ENCODE data around the gene MACROD2. TPM values are rescaled to one million over a fixed set of nuclear protein-coding genes. Genes with fewer than 3 reads are reported as not detected.

The MACROD2 gene
- total RNA-seq, 1 experiment from 2014 or later: 1.6 TPM

- H3K4me1 ChIP-seq (ENCODE audit: insufficient read depth, low read length): no peaks in the 10 kb centered on the region
- H3K9me3 Mint-ChIP-seq: no peaks in the 10 kb centered on the region
- no peak overlapping the region for H3K4me3 Mint-ChIP-seq
- no peak overlapping the region for H4K5ac ChIP-seq (ENCODE audit: insufficient read length, low read depth, low read length)
- no peaks in the 10 kb centered on the region for H4K20me1 ChIP-seq (ENCODE audit: control insufficient read depth, insufficient read depth, insufficient read length)
- no peaks in the 10 kb centered on the region for H3K23me2 ChIP-seq (ENCODE audit: insufficient read length, low read depth, low read length, poor library complexity, severe bottlenecking)
- H2BK5ac ChIP-seq (ENCODE audit: insufficient read length, low read length): no peak overlapping the region
- no peaks in the 10 kb centered on the region for H3K4me1 Mint-ChIP-seq
- no peak overlapping the region for H3K27ac ChIP-seq (ENCODE audit: insufficient read length, low read depth, low read length)
- no peak overlapping the region for H4K91ac ChIP-seq (ENCODE audit: insufficient read length, low read depth, low read length)
- no peak overlapping the region for H4K8ac ChIP-seq (replicated peaks; ENCODE audit: insufficient read length, low read depth, low read length)
- H2BK120ac ChIP-seq (ENCODE audit: low read depth, low read length, poor library complexity, severe bottlenecking): no peak overlapping the region
- no peak overlapping the region for H2BK12ac ChIP-seq (ENCODE audit: insufficient read length, low read depth, low read length)
- no peak overlapping the region for H3T11ph ChIP-seq (ENCODE audit: low read length)
- no peak overlapping the region for H3K27ac Mint-ChIP-seq
- no peaks in the 10 kb centered on the region for H3K36me3 Mint-ChIP-seq (ENCODE audit: insufficient read depth in 1 of 3, low read depth in 3 of 3)
- TF ChIP-seq CTCF (conservative IDR thresholded peaks at IDR 0.05): no peak
- no peaks in the 10 kb centered on the region for H3K79me2 ChIP-seq (ENCODE audit: insufficient read depth, low read length)
- no peak overlapping the region for H2AK5ac ChIP-seq (ENCODE audit: insufficient read length, low read length)
- H2AFZ ChIP-seq (ENCODE audit: low read length): no peak overlapping the region
- H3K9ac ChIP-seq (ENCODE audit: extremely low read depth, insufficient read length, low read length): no peak overlapping the region
- no peak overlapping the region for H2BK20ac ChIP-seq (ENCODE audit: low read depth, low read length, poor library complexity, severe bottlenecking)
- H3K27me3 Mint-ChIP-seq (ENCODE audit: low read depth): no peaks in the 10 kb centered on the region
- WGBS (ENCODE audit: extremely low coverage, insufficient read length, low lambda C conversion rate): no CpG with 5 or more reads among the region's 1 CpG
- no peak overlapping the region for H3K18ac ChIP-seq (ENCODE audit: insufficient read length, low read depth, low read length)
- H3K4ac ChIP-seq (ENCODE audit: low read depth, low read length): no peak overlapping the region
- no peak overlapping the region for H3K14ac ChIP-seq (ENCODE audit: insufficient read depth, low read length)
- no peaks in the 10 kb centered on the region for H3K79me1 ChIP-seq (ENCODE audit: insufficient read depth, low read depth, low read length, poor library complexity, severe bottlenecking)
- no peak overlapping the region for H3K56ac ChIP-seq (ENCODE audit: insufficient read length, low read depth, low read length)
- no peak overlapping the region for H3K4me2 ChIP-seq (ENCODE audit: insufficient read depth, insufficient read length, low read length)
- DNase-seq: no peak
- no peak overlapping the region for H3K23ac ChIP-seq (ENCODE audit: insufficient read length, low read depth, low read length)
- H3K9me3 ChIP-seq (ENCODE audit: control insufficient read depth, low read depth, low read length): no peaks in the 10 kb centered on the region
- H3K27me3 ChIP-seq (ENCODE audit: insufficient read depth, low read length): no peaks in the 10 kb centered on the region
- H2BK15ac ChIP-seq (ENCODE audit: low read depth, low read length): no peak overlapping the region
Observed at GRCh38 chr20:14304472-14304871, 309.2 kb downstream of the MACROD2 start.

All from H9 (cell line).